ENCODE measurements around the gene UBE2J2. TPM values are rescaled to one million over a fixed set of nuclear protein-coding genes. Genes with fewer than 3 reads are reported as not detected.

The UBE2J2 gene
- total RNA-seq, 1 donor from 2014 or later = 32.9 TPM

DNA sequence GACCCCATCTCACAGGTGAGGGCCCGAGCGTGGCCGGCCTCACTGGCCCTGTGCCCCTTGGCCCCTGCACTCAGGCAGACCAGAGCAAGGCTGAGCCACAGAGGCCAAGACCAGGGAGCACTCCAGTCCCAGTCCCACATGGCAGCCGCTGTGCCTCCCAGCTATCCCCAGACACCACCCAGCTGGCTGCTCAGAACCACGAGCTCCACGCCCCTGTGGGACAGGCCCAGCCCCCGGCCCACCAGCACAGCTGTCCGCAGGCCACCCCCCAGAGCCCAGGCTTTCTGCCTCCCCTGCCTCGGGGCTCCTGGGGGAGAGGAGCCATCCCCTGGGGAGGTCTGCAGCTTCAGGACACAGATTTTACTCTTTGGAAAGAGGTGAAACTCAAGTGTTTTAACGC lies 18.0 kb downstream of the UBE2J2 start:
- no peak for DNase-seq (ENCODE audit: low spot score)
- H3K9me3 Mint-ChIP-seq = no peaks in the 10 kb centered on the region
- Histone ChIP-seq H3K27ac (no peak overlapping the region), H3K4me2 (no peak overlapping the region), H3K4me3 (no peak overlapping the region), H3F3A (ENCODE audit: low read depth) (peaks cover 4% of the 10 kb centered on the region), H2AFZ (replicated peaks) (no peak overlapping the region), H3K9me3 (ENCODE audit: low read depth) (no peaks in the 10 kb centered on the region), H3K36me3 (no peaks in the 10 kb centered on the region), H4K20me1 (ENCODE audit: low read depth) (peaks cover 27% of the 10 kb centered on the region), H3K27me3 (no peaks in the 10 kb centered on the region), H3K9ac (no peak overlapping the region), H3K79me2 (ENCODE audit: low read depth) (no peaks in the 10 kb centered on the region), H3K4me1 (no peaks in the 10 kb centered on the region)
- H3K36me3 Mint-ChIP-seq = peaks cover 23% of the 10 kb centered on the region
- H3K27ac Mint-ChIP-seq = no peak overlapping the region
- peaks cover 2% of the 10 kb centered on the region for H3K27me3 Mint-ChIP-seq (ENCODE audit: insufficient read depth, low read depth)
- no peaks in the 10 kb centered on the region for H3K4me1 Mint-ChIP-seq
- H3K4me3 Mint-ChIP-seq = no peak overlapping the region
- TF ChIP-seq EZH2phosphoT487 (IDR thresholded peaks at IDR 0.05) (no peak), EZH2 (IDR thresholded peaks at IDR 0.05) (no peak)
- TF ChIP-seq, protein P1, sequence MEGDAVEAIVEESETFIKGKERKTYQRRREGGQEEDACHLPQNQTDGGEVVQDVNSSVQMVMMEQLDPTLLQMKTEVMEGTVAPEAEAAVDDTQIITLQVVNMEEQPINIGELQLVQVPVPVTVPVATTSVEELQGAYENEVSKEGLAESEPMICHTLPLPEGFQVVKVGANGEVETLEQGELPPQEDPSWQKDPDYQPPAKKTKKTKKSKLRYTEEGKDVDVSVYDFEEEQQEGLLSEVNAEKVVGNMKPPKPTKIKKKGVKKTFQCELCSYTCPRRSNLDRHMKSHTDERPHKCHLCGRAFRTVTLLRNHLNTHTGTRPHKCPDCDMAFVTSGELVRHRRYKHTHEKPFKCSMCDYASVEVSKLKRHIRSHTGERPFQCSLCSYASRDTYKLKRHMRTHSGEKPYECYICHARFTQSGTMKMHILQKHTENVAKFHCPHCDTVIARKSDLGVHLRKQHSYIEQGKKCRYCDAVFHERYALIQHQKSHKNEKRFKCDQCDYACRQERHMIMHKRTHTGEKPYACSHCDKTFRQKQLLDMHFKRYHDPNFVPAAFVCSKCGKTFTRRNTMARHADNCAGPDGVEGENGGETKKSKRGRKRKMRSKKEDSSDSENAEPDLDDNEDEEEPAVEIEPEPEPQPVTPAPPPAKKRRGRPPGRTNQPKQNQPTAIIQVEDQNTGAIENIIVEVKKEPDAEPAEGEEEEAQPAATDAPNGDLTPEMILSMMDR (IDR thresholded peaks at IDR 0.05) = no peak

DNA sequence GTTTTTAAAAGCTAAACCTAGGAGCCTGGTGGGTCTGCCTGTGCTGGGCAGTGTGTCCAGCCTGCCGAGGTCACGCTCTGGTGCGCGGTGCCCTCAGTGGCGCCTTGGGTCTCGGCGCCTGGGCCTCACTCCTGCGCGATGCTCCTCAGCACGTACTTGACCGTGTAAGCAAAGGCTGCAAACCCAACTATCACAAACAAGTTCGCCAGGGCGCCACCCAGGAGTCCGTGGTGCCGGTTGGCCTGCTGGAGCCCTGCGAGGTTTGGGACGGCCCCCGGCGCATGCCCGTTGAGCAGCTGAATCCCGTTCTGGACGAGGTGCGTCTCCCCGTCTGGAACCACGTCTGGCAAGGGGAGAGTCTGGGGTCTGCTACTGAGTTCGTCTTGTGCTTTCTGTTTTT lies 18.6 kb downstream of the UBE2J2 start:
- Mint-ChIP-seq H3K4me3 (no peak overlapping the region), H3K4me1 (no peaks in the 10 kb centered on the region), H3K9me3 (no peaks in the 10 kb centered on the region), H3K27ac (no peak overlapping the region), H3K27me3 (ENCODE audit: insufficient read depth, low read depth) (peaks cover 2% of the 10 kb centered on the region), H3K36me3 (peaks cover 21% of the 10 kb centered on the region)
- Histone ChIP-seq H3K4me1 (no peaks in the 10 kb centered on the region), H3K4me3 (no peak overlapping the region), H2AFZ (replicated peaks) (no peak overlapping the region), H3K79me2 (ENCODE audit: low read depth) (no peaks in the 10 kb centered on the region), H3K9me3 (ENCODE audit: low read depth) (no peaks in the 10 kb centered on the region), H3K27me3 (no peaks in the 10 kb centered on the region), H3K27ac (no peak overlapping the region), H3K9ac (no peak overlapping the region), H3F3A (ENCODE audit: low read depth) (peaks cover 8% of the 10 kb centered on the region), H4K20me1 (ENCODE audit: low read depth) (peaks cover 24% of the 10 kb centered on the region), H3K4me2 (no peak overlapping the region), H3K36me3 (no peaks in the 10 kb centered on the region)
- TF ChIP-seq, protein P1 (IDR thresholded peaks at IDR 0.05) = no peak
- no peak for TF ChIP-seq EZH2 (IDR thresholded peaks at IDR 0.05)
- no peak for TF ChIP-seq EZH2phosphoT487 (IDR thresholded peaks at IDR 0.05)
- DNase-seq (ENCODE audit: low spot score) = no peak

DNA sequence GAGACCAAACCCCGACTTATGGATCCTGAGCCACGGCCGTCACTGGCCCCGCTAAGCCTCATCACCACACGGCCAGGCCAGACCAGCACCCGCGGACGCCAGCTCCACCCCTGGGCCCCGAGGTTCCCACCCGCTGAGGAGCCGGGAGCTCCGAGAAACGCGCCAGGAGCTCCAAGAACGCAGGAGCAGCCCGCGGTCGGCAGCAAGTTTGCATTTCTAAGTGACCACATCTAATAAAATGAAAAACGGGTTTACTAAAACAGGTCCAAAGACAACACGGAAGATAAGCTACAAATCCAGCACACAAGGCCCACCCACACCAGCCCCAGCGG lies 19.0 kb downstream of the UBE2J2 start:
- Mint-ChIP-seq H3K9me3 (no peaks in the 10 kb centered on the region), H3K27ac (no peak overlapping the region), H3K4me1 (no peaks in the 10 kb centered on the region), H3K27me3 (ENCODE audit: insufficient read depth, low read depth) (peaks cover 2% of the 10 kb centered on the region), H3K36me3 (peaks cover 17% of the 10 kb centered on the region), H3K4me3 (no peak overlapping the region)
- Histone ChIP-seq H3K27me3 (no peaks in the 10 kb centered on the region), H3K9ac (no peak overlapping the region), H3K9me3 (ENCODE audit: low read depth) (no peaks in the 10 kb centered on the region), H3K4me1 (no peaks in the 10 kb centered on the region), H3K79me2 (ENCODE audit: low read depth) (no peaks in the 10 kb centered on the region), H3K27ac (no peak overlapping the region), H4K20me1 (ENCODE audit: low read depth) (peaks cover 19% of the 10 kb centered on the region), H3K36me3 (no peaks in the 10 kb centered on the region), H3F3A (ENCODE audit: low read depth) (peaks cover 8% of the 10 kb centered on the region), H2AFZ (replicated peaks) (no peak overlapping the region), H3K4me3 (no peak overlapping the region), H3K4me2 (no peak overlapping the region)
- TF ChIP-seq EZH2 (IDR thresholded peaks at IDR 0.05) (no peak), EZH2phosphoT487 (IDR thresholded peaks at IDR 0.05) (no peak)
- TF ChIP-seq, protein P1 (IDR thresholded peaks at IDR 0.05) = no peak
- no peak for DNase-seq (ENCODE audit: low spot score)
